WTC11 (cell line): Measurements from ENCODE around the gene FSTL4. TPM values are rescaled to one million over a fixed set of nuclear protein-coding genes. Genes with fewer than 3 reads are reported as not detected.

Source experiments
- ATAC-seq: fragments of 200-7000 bp; cut with Tn5 transposase; 2 replicates; pipeline ENCODE4 v1.10.0; 2021; ENCODE audit warnings: mild to moderate bottlenecking, moderate library complexity
- CTCF ChIA-PET: fragments of 300-600 bp; sonication (Branson Sonifier 250); formaldehyde crosslinking; loops from one replicate; lab custom pipeline; 2021; ENCODE audit warnings: antibody characterized with exemption; lab: Charles Lee
- POLR2A ChIA-PET: fragments of 350-600 bp; sonication (Branson Sonifier 250); formaldehyde crosslinking; loops from one replicate; lab custom pipeline; 2021; ENCODE audit warnings: antibody characterized with exemption; lab: Charles Lee
- DNase-seq: peaks from one replicate; pipeline ENCODE4 v3.0.0; 2021; ENCODE audit warnings: low spot score
- H3K27ac Mint-ChIP-seq: 2 replicates; pipeline ENCODE4 v1.8.0; 2021; ENCODE audit warnings: mixed read lengths
- H3K27me3 Mint-ChIP-seq: 2 replicates; pipeline ENCODE4 v1.8.0; 2021; ENCODE audit warnings: low read depth, mild to moderate bottlenecking, moderate library complexity, mixed read lengths
- H3K36me3 Mint-ChIP-seq: 2 replicates; pipeline ENCODE4 v1.8.0; 2021; ENCODE audit warnings: mixed read lengths
- H3K4me1 Mint-ChIP-seq: 2 replicates; pipeline ENCODE4 v1.8.0; 2022; ENCODE audit warnings: mixed read lengths
- H3K4me3 Mint-ChIP-seq: 2 replicates; pipeline ENCODE4 v1.8.0; 2021; ENCODE audit warnings: mild to moderate bottlenecking, moderate library complexity, mixed read lengths
- H3K9me3 Mint-ChIP-seq: 2 replicates; pipeline ENCODE4 v1.8.0; 2021; ENCODE audit warnings: mixed read lengths
- ATF1 ChIP-seq: sonication (generic); formaldehyde crosslinking; IDR thresholded peaks from 2 replicates; pipeline ENCODE4 v1.8.1; 2023; ENCODE audit warnings: mild to moderate bottlenecking, moderate library complexity, missing genetic modification reagents
- FOXK1 ChIP-seq: sonication (generic); formaldehyde crosslinking; IDR thresholded peaks from 2 replicates; pipeline ENCODE4 v1.8.0; 2022; ENCODE audit warnings: mild to moderate bottlenecking, moderate library complexity, missing genetic modification reagents
- KAT7 ChIP-seq: sonication (generic); formaldehyde crosslinking; IDR thresholded peaks from 2 replicates; pipeline ENCODE4 v1.8.1; 2023; ENCODE audit warnings: missing genetic modification reagents, mild to moderate bottlenecking, borderline replicate concordance
- MYBL2 ChIP-seq: sonication (generic); formaldehyde crosslinking; IDR thresholded peaks from 2 replicates; pipeline ENCODE4 v1.8.1; 2023; ENCODE audit warnings: mild to moderate bottlenecking, moderate library complexity, missing genetic modification reagents
- NR3C1 ChIP-seq: sonication (generic); formaldehyde crosslinking; conservative IDR thresholded peaks from 2 replicates; pipeline ENCODE4 v1.8.1; 2023; ENCODE audit warnings: low read depth, mild to moderate bottlenecking, missing genetic modification reagents
- SMAD3 ChIP-seq: sonication (generic); formaldehyde crosslinking; IDR thresholded peaks from 2 replicates; pipeline ENCODE4 v1.8.0; 2022; ENCODE audit warnings: missing genetic modification reagents, mild to moderate bottlenecking, borderline replicate concordance
- SP1 ChIP-seq: sonication (generic); formaldehyde crosslinking; conservative IDR thresholded peaks from 2 replicates; pipeline ENCODE4 v1.8.1; 2022; ENCODE audit warnings: missing genetic modification reagents
- ZNF317 ChIP-seq: sonication (generic); formaldehyde crosslinking; IDR thresholded peaks from 2 replicates; pipeline ENCODE4 v1.8.1; 2023; ENCODE audit warnings: low read depth, mild to moderate bottlenecking, moderate library complexity, missing genetic modification reagents, borderline replicate concordance
- ZNF416 ChIP-seq: fragments of 250-450 bp; sonication (Bioruptor Pico); IDR thresholded peaks from 2 replicates; pipeline ENCODE4 v1.9.0; 2021; ENCODE audit warnings: mild to moderate bottlenecking, inconsistent platforms
- ZNF671 ChIP-seq: fragments of 250-450 bp; sonication (Bioruptor Pico); IDR thresholded peaks from 2 replicates; pipeline ENCODE4 v1.8.0; 2021; ENCODE audit warnings: mild to moderate bottlenecking
- total RNA-seq: library from RNA; stranded (reverse); gene quantifications from 3 replicates; pipeline ENCODE4 v1.2.3, GENCODE V29; 2021
- TF ChIP-seq, protein P1 (sequence below): sonication (generic); formaldehyde crosslinking; IDR thresholded peaks from 2 replicates; pipeline ENCODE4 v1.8.1; 2022; ENCODE audit warnings: low read depth, missing genetic modification reagents, borderline replicate concordance
- TF ChIP-seq, protein P2 (sequence below): fragments of 250-450 bp; sonication (Bioruptor Pico); IDR thresholded peaks from 2 replicates; pipeline ENCODE4 v1.9.0; 2021; ENCODE audit warnings: moderate library complexity, mild to moderate bottlenecking, inconsistent platforms, borderline replicate concordance
- TF ChIP-seq, protein P3 (sequence below): sonication (generic); formaldehyde crosslinking; IDR thresholded peaks from 2 replicates; pipeline ENCODE4 v1.8.0; 2023; ENCODE audit warnings: missing genetic modification reagents
- TF ChIP-seq, protein P4 (sequence below): sonication (generic); formaldehyde crosslinking; IDR thresholded peaks from 2 replicates; pipeline ENCODE4 v1.8.0; 2022; ENCODE audit warnings: mild to moderate bottlenecking, missing genetic modification reagents
- TF ChIP-seq, protein P5 (sequence below): fragments of 250-450 bp; sonication (Bioruptor Pico); IDR thresholded peaks from 2 replicates; pipeline ENCODE4 v1.9.0; 2021; ENCODE audit warnings: mild to moderate bottlenecking
- TF ChIP-seq, protein P6 (sequence below): fragments of 250-450 bp; sonication (Bioruptor Pico); IDR thresholded peaks from 2 replicates; pipeline ENCODE4 v2.1.2; 2022; ENCODE audit warnings: mild to moderate bottlenecking, moderate library complexity
- TF ChIP-seq, protein P7 (sequence below): sonication (generic); formaldehyde crosslinking; IDR thresholded peaks from 2 replicates; pipeline ENCODE4 v1.8.0; 2023; ENCODE audit warnings: missing genetic modification reagents, mild to moderate bottlenecking, borderline replicate concordance
- TF ChIP-seq, protein P8 (sequence below): sonication (generic); formaldehyde crosslinking; IDR thresholded peaks from 2 replicates; pipeline ENCODE4 v1.8.1; 2023; ENCODE audit warnings: mild to moderate bottlenecking, missing genetic modification reagents
- TF ChIP-seq, protein P9 (sequence below): sonication (generic); formaldehyde crosslinking; IDR thresholded peaks from 2 replicates; pipeline ENCODE4 v1.8.1; 2023; ENCODE audit warnings: mild to moderate bottlenecking, moderate library complexity, missing genetic modification reagents

Gene FSTL4
- total RNA-seq, 1 experiment from 2014 or later, result 6.1 TPM

DNA sequence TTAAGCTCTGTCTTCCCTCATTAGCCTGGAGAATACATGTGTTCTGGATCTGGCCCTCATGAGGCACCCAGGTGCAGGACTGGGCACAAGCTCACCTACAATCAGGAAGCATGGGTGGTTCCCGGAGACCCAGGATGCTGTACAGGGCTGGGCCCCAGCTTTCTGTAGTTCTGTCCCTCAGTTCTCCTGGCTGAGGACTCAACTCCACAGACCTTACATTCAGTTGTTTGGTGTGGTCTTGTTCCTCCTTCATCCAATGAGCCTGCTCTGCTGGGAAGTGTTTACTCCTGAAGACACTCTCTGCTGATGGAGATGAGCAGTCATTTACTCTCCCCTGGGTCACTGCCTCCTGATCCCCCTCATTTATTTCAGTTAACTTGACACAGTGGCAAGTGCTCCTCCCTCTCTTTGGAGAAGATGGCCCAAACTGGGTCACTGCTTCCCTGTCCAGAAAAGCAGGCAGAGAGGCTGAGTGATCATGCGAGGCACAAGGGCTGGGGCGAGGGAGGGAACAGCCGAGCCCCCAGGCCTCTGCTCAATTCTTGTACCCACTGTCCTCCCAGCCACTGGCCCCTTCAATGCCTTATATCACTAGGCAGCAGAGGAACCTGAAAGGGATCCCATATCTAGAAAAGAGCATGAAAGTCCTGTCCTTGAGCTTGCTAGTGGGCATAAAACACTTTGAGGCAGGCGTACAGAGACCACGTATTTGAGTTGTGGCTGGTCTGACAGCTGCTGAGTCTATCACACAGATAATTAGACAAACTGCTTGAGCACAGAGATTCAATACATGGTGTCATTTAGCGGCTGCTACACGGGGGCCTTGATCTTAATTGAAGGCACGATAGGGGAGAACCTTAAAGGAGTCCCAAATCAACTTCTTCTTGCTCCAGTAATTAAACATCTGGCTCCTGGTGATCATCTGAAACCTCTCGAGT lies 221.7 kb downstream of the FSTL4 start:
- ChIA-PET POLR2A (interaction anchor here (0.5 kb wide), 1 partner anchor 305 kb away, joined by 4 read pairs; no protein-coding TSS in a partner anchor), CTCF (interaction anchor here (1.2 kb wide), 1 partner anchor 31 kb away, joined by 5 read pairs; no protein-coding TSS in a partner anchor)
- Mint-ChIP-seq H3K27ac (no peak overlapping the region), H3K4me1 (no peaks in the 10 kb centered on the region), H3K4me3 (no peak overlapping the region), H3K9me3 (peaks cover 22% of the 10 kb centered on the region), H3K36me3 (peaks cover 14% of the 10 kb centered on the region), H3K27me3 (peaks cover 3% of the 10 kb centered on the region; the same call in 1 of the 2 replicates)
- TF ChIP-seq, protein P1, sequence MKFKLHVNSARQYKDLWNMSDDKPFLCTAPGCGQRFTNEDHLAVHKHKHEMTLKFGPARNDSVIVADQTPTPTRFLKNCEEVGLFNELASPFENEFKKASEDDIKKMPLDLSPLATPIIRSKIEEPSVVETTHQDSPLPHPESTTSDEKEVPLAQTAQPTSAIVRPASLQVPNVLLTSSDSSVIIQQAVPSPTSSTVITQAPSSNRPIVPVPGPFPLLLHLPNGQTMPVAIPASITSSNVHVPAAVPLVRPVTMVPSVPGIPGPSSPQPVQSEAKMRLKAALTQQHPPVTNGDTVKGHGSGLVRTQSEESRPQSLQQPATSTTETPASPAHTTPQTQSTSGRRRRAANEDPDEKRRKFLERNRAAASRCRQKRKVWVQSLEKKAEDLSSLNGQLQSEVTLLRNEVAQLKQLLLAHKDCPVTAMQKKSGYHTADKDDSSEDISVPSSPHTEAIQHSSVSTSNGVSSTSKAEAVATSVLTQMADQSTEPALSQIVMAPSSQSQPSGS (CRISPR knock-in tag), result no peak
- TF ChIP-seq FOXK1 (CRISPR knock-in tag) (no peak), SMAD3 (no peak), ZNF317 (CRISPR knock-in tag) (no peak), NR3C1 (CRISPR knock-in tag) (no peak), ZNF671 (CRISPR knock-in tag) (no peak), ATF1 (CRISPR knock-in tag) (no peak), ZNF416 (CRISPR knock-in tag) (no peak), SP1 (no peak), MYBL2 (CRISPR knock-in tag) (no peak), KAT7 (CRISPR knock-in tag) (no peak)
- TF ChIP-seq, protein P2, sequence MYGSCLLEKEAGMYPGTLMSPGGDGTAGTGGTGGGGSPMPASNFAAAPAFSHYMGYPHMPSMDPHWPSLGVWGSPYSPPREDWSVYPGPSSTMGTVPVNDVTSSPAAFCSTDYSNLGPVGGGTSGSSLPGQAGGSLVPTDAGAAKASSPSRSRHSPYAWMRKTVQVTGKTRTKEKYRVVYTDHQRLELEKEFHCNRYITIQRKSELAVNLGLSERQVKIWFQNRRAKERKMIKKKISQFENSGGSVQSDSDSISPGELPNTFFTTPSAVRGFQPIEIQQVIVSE, result no peak
- TF ChIP-seq, protein P3, sequence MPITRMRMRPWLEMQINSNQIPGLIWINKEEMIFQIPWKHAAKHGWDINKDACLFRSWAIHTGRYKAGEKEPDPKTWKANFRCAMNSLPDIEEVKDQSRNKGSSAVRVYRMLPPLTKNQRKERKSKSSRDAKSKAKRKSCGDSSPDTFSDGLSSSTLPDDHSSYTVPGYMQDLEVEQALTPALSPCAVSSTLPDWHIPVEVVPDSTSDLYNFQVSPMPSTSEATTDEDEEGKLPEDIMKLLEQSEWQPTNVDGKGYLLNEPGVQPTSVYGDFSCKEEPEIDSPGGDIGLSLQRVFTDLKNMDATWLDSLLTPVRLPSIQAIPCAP, result no peak
- TF ChIP-seq, protein P4, sequence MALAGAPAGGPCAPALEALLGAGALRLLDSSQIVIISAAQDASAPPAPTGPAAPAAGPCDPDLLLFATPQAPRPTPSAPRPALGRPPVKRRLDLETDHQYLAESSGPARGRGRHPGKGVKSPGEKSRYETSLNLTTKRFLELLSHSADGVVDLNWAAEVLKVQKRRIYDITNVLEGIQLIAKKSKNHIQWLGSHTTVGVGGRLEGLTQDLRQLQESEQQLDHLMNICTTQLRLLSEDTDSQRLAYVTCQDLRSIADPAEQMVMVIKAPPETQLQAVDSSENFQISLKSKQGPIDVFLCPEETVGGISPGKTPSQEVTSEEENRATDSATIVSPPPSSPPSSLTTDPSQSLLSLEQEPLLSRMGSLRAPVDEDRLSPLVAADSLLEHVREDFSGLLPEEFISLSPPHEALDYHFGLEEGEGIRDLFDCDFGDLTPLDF (CRISPR knock-in tag), result no peak
- TF ChIP-seq, protein P5, sequence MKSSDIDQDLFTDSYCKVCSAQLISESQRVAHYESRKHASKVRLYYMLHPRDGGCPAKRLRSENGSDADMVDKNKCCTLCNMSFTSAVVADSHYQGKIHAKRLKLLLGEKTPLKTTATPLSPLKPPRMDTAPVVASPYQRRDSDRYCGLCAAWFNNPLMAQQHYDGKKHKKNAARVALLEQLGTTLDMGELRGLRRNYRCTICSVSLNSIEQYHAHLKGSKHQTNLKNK (CRISPR knock-in tag), result no peak
- TF ChIP-seq, protein P6, sequence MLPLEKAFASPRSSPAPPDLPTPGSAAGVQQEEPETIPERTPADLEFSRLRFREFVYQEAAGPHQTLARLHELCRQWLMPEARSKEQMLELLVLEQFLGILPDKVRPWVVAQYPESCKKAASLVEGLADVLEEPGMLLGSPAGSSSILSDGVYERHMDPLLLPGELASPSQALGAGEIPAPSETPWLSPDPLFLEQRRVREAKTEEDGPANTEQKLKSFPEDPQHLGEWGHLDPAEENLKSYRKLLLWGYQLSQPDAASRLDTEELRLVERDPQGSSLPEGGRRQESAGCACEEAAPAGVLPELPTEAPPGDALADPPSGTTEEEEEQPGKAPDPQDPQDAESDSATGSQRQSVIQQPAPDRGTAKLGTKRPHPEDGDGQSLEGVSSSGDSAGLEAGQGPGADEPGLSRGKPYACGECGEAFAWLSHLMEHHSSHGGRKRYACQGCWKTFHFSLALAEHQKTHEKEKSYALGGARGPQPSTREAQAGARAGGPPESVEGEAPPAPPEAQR, result no peak
- TF ChIP-seq, protein P7, sequence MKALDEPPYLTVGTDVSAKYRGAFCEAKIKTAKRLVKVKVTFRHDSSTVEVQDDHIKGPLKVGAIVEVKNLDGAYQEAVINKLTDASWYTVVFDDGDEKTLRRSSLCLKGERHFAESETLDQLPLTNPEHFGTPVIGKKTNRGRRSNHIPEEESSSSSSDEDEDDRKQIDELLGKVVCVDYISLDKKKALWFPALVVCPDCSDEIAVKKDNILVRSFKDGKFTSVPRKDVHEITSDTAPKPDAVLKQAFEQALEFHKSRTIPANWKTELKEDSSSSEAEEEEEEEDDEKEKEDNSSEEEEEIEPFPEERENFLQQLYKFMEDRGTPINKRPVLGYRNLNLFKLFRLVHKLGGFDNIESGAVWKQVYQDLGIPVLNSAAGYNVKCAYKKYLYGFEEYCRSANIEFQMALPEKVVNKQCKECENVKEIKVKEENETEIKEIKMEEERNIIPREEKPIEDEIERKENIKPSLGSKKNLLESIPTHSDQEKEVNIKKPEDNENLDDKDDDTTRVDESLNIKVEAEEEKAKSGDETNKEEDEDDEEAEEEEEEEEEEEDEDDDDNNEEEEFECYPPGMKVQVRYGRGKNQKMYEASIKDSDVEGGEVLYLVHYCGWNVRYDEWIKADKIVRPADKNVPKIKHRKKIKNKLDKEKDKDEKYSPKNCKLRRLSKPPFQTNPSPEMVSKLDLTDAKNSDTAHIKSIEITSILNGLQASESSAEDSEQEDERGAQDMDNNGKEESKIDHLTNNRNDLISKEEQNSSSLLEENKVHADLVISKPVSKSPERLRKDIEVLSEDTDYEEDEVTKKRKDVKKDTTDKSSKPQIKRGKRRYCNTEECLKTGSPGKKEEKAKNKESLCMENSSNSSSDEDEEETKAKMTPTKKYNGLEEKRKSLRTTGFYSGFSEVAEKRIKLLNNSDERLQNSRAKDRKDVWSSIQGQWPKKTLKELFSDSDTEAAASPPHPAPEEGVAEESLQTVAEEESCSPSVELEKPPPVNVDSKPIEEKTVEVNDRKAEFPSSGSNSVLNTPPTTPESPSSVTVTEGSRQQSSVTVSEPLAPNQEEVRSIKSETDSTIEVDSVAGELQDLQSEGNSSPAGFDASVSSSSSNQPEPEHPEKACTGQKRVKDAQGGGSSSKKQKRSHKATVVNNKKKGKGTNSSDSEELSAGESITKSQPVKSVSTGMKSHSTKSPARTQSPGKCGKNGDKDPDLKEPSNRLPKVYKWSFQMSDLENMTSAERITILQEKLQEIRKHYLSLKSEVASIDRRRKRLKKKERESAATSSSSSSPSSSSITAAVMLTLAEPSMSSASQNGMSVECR (CRISPR knock-in tag), result no peak
- TF ChIP-seq, protein P8, sequence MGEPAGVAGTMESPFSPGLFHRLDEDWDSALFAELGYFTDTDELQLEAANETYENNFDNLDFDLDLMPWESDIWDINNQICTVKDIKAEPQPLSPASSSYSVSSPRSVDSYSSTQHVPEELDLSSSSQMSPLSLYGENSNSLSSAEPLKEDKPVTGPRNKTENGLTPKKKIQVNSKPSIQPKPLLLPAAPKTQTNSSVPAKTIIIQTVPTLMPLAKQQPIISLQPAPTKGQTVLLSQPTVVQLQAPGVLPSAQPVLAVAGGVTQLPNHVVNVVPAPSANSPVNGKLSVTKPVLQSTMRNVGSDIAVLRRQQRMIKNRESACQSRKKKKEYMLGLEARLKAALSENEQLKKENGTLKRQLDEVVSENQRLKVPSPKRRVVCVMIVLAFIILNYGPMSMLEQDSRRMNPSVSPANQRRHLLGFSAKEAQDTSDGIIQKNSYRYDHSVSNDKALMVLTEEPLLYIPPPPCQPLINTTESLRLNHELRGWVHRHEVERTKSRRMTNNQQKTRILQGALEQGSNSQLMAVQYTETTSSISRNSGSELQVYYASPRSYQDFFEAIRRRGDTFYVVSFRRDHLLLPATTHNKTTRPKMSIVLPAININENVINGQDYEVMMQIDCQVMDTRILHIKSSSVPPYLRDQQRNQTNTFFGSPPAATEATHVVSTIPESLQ (CRISPR knock-in tag), result no peak
- TF ChIP-seq, protein P9, sequence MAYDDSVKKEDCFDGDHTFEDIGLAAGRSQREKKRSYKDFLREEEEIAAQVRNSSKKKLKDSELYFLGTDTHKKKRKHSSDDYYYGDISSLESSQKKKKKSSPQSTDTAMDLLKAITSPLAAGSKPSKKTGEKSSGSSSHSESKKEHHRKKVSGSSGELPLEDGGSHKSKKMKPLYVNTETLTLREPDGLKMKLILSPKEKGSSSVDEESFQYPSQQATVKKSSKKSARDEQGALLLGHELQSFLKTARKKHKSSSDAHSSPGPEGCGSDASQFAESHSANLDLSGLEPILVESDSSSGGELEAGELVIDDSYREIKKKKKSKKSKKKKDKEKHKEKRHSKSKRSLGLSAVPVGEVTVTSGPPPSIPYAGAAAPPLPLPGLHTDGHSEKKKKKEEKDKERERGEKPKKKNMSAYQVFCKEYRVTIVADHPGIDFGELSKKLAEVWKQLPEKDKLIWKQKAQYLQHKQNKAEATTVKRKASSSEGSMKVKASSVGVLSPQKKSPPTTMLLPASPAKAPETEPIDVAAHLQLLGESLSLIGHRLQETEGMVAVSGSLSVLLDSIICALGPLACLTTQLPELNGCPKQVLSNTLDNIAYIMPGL (CRISPR knock-in tag), result no peak
- DNase-seq, result no peak
- no peak for ATAC-seq
